ENCODE results near the gene LRRC4C. TPM values are rescaled to one million over a fixed set of nuclear protein-coding genes. Genes with fewer than 3 reads are reported as not detected.

Gene LRRC4C
- total RNA-seq, 1 experiment from 2014 or later: 0.15 TPM

DNA sequence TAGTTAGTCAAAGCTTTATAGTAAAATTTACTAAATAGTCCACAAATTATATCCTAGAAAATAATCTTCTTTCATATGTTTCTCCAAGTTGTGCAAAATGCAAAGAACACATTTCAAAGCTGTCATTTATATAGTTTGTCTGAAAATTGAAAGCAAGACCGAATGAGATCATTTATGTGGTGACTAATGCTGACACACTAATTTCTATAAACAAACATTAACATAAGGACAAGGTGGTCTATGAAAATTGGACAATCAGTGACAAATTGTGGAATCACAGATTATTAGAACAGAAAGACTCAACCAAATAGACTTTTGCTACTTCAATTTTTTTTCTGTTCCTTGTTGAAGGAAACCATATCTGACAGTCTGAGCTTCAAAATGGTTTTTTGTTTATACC, 1056.1 kb downstream of the LRRC4C start:
- TF ChIP-seq, protein P1, sequence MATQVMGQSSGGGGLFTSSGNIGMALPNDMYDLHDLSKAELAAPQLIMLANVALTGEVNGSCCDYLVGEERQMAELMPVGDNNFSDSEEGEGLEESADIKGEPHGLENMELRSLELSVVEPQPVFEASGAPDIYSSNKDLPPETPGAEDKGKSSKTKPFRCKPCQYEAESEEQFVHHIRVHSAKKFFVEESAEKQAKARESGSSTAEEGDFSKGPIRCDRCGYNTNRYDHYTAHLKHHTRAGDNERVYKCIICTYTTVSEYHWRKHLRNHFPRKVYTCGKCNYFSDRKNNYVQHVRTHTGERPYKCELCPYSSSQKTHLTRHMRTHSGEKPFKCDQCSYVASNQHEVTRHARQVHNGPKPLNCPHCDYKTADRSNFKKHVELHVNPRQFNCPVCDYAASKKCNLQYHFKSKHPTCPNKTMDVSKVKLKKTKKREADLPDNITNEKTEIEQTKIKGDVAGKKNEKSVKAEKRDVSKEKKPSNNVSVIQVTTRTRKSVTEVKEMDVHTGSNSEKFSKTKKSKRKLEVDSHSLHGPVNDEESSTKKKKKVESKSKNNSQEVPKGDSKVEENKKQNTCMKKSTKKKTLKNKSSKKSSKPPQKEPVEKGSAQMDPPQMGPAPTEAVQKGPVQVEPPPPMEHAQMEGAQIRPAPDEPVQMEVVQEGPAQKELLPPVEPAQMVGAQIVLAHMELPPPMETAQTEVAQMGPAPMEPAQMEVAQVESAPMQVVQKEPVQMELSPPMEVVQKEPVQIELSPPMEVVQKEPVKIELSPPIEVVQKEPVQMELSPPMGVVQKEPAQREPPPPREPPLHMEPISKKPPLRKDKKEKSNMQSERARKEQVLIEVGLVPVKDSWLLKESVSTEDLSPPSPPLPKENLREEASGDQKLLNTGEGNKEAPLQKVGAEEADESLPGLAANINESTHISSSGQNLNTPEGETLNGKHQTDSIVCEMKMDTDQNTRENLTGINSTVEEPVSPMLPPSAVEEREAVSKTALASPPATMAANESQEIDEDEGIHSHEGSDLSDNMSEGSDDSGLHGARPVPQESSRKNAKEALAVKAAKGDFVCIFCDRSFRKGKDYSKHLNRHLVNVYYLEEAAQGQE (IDR thresholded peaks at IDR 0.05; ENCODE audit: insufficient read depth in 1 of 2, low read depth in 2 of 2, low read length in 1 of 2): no peak
- Histone ChIP-seq H3K27ac (ENCODE audit: low read length) (no peak overlapping the region), H3K27me3 (ENCODE audit: control insufficient read depth, insufficient read depth, low read length) (no peaks in the 10 kb centered on the region), H3K9me3 (ENCODE audit: control insufficient read depth, insufficient read depth, low read depth, low read length) (no peaks in the 10 kb centered on the region), H3K36me3 (ENCODE audit: control insufficient read depth, insufficient read depth, low read length) (no peaks in the 10 kb centered on the region), H3K4me1 (ENCODE audit: control insufficient read depth, insufficient read depth, low read length) (no peaks in the 10 kb centered on the region), H3K4me3 (ENCODE audit: low read depth in 2 of 2, low read length in 2 of 2) (no peak overlapping the region)
- BruUV-seq (replicated peaks): no TSS peak
- ChIA-PET CTCF (no interaction called here), POLR2A (no interaction called here)
- no peak for DNase-seq (ENCODE audit: low read depth, low spot score)
- in situ Hi-C loops (cut with HindIII; ENCODE audit: low pct_unique_long_range_greater_than_20kb, low sequenced_read_pairs) (no loop called here), intact Hi-C loops (cut with micrococcal nuclease; ENCODE audit: unreplicated experiment) (no loop called here)
- ATAC-seq: no peak

DNA sequence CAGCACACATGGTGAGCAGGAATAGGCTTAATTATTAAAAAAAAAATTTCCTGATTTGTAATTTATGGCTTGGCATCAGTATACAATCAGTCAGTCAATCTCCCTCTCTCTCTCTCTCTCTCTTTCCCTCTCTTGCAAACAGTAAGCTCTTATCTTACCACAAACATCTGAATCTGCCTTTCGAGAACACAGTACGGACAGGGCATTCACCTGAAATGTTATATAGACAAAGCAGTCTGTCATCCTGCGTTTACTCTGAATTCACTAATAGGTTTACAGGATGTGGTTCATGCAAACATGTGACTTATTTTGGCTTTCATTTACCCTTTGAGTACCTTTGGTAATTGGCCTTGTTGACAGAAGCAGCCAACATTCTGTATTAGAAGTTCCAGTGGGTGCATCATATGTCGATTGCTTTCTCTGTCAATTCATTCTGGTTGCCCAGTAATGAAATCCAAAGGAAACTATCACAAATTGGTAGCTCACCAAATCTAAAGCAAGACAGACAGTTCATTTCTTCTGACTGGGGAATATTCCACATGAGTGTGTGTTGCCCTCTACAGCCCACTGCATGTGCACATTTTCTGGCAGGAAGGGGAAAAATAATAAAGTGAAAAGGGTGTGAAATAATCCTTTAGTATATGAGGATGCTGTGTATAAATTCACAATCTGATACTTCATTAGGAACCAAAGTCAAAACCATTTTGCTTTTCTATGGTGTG, 1058.2 kb downstream of the LRRC4C start:
- TF ChIP-seq, protein P2, sequence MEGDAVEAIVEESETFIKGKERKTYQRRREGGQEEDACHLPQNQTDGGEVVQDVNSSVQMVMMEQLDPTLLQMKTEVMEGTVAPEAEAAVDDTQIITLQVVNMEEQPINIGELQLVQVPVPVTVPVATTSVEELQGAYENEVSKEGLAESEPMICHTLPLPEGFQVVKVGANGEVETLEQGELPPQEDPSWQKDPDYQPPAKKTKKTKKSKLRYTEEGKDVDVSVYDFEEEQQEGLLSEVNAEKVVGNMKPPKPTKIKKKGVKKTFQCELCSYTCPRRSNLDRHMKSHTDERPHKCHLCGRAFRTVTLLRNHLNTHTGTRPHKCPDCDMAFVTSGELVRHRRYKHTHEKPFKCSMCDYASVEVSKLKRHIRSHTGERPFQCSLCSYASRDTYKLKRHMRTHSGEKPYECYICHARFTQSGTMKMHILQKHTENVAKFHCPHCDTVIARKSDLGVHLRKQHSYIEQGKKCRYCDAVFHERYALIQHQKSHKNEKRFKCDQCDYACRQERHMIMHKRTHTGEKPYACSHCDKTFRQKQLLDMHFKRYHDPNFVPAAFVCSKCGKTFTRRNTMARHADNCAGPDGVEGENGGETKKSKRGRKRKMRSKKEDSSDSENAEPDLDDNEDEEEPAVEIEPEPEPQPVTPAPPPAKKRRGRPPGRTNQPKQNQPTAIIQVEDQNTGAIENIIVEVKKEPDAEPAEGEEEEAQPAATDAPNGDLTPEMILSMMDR (IDR thresholded peaks at IDR 0.05): no peak
- Histone ChIP-seq H3K27me3 (ENCODE audit: control insufficient read depth, insufficient read depth, low read length) (no peaks in the 10 kb centered on the region), H3K36me3 (ENCODE audit: control insufficient read depth, insufficient read depth, low read length) (no peaks in the 10 kb centered on the region), H3K4me1 (ENCODE audit: control insufficient read depth, insufficient read depth, low read length) (no peaks in the 10 kb centered on the region), H3K4me3 (ENCODE audit: low read depth in 2 of 2, low read length in 2 of 2) (no peak overlapping the region), H3K9me3 (ENCODE audit: control insufficient read depth, insufficient read depth, low read depth, low read length) (no peaks in the 10 kb centered on the region), H3K27ac (ENCODE audit: low read length) (no peak overlapping the region)
- no TSS peak for BruUV-seq (replicated peaks)
- DNase-seq (ENCODE audit: low read depth, low spot score) (no peak), ATAC-seq (no peak)
- ChIA-PET CTCF (no interaction called here), POLR2A (no interaction called here)
- in situ Hi-C loops (cut with HindIII; ENCODE audit: low pct_unique_long_range_greater_than_20kb, low sequenced_read_pairs): no loop called here
- intact Hi-C loops (cut with micrococcal nuclease; ENCODE audit: unreplicated experiment): no loop called here

DNA sequence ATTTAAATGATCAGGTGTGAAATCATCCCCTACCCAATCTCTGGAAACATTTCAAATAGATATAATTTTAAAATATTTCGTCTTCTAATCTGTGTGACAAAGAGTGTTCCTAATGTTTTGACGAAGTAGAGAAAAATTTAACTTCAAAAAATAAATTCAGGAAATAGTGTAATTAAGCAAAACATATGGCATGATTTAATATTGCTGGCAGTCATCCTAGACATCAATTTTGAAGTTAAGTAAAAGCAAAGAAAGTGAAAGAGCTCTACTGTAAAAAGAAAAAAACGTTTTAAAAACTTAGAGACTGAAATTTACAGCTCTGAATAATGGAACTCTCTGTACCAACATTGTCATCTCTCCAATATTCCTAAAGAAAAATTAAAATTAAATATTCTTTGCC, 1062.3 kb downstream of the LRRC4C start:
- no peak overlapping the region for H3K4me3 ChIP-seq (ENCODE audit: low read depth in 2 of 2, low read length in 2 of 2)
- H3K9me3 ChIP-seq (ENCODE audit: control insufficient read depth, insufficient read depth, low read depth, low read length): no peaks in the 10 kb centered on the region
- no peak for DNase-seq (ENCODE audit: low read depth, low spot score)
- ChIA-PET CTCF (no interaction called here), POLR2A (no interaction called here)
- TF ChIP-seq, protein P1 (IDR thresholded peaks at IDR 0.05; ENCODE audit: insufficient read depth in 1 of 2, low read depth in 2 of 2, low read length in 1 of 2): no peak
- TF ChIP-seq POLR2AphosphoS5 (IDR thresholded peaks at IDR 0.05; ENCODE audit: low read depth, low read length) (no peak), SIN3A (IDR thresholded peaks at IDR 0.05; ENCODE audit: borderline replicate concordance, insufficient read depth, low read depth, low read length) (no peak), TCF7L2 (IDR thresholded peaks at IDR 0.05; ENCODE audit: low read depth, low read length) (no peak)
- TF ChIP-seq, protein P2 (IDR thresholded peaks at IDR 0.05): no peak
- H3K4me1 ChIP-seq (ENCODE audit: control insufficient read depth, insufficient read depth, low read length): no peaks in the 10 kb centered on the region
- BruUV-seq (replicated peaks): no TSS peak
- no peaks in the 10 kb centered on the region for H3K36me3 ChIP-seq (ENCODE audit: control insufficient read depth, insufficient read depth, low read length)
- H3K27me3 ChIP-seq (ENCODE audit: control insufficient read depth, insufficient read depth, low read length): no peaks in the 10 kb centered on the region
- no peak for ATAC-seq
- intact Hi-C loops (cut with micrococcal nuclease; ENCODE audit: unreplicated experiment): no loop called here
- in situ Hi-C loops (cut with HindIII; ENCODE audit: low pct_unique_long_range_greater_than_20kb, low sequenced_read_pairs): no loop called here
- H3K27ac ChIP-seq (ENCODE audit: low read length): no peak overlapping the region

Data from Panc1 (cell line).